ENCODE results near the gene HSD17B11.
"Not testable (repeated sequence)": the region's sequence is repeated elsewhere in the genome, so short reads cannot be mapped to it uniquely, and the experiment has no call there.

The HSD17B11 gene

GRCh38 chr4:87405211-87405820 is 14.3 kb upstream of the HSD17B11 start:
- DNase-seq (ENCODE audit: low read depth, low spot score) = no peak

GRCh38 chr4:87403732-87404131 is 12.7 kb upstream of the HSD17B11 start:
- DNase-seq (ENCODE audit: low read depth, low spot score) = not testable (repeated sequence)

GRCh38 chr4:87399954-87400353 is 9.0 kb upstream of the HSD17B11 start:
- no peak for DNase-seq (ENCODE audit: low read depth, low spot score)

GRCh38 chr4:87399148-87399547 is 8.2 kb upstream of the HSD17B11 start:
- DNase-seq (ENCODE audit: low read depth, low spot score) = no peak

GRCh38 chr4:87395851-87396250 is 4.9 kb upstream of the HSD17B11 start:
- DNase-seq (ENCODE audit: low read depth, low spot score) = not testable (repeated sequence)

- DNase-seq (ENCODE audit: low read depth, low spot score) = not testable (repeated sequence)
These were observed 4.1 kb upstream of the HSD17B11 start for GRCh38 chr4:87395073-87395472.

GRCh38 chr4:87392183-87392582 is 1.2 kb upstream of the HSD17B11 start:
- no peak for DNase-seq (ENCODE audit: low read depth, low spot score)

- no peak for DNase-seq (ENCODE audit: low read depth, low spot score)
These were observed 627 bp upstream of the HSD17B11 start for GRCh38 chr4:87391576-87392054.

- DNase-seq (ENCODE audit: low read depth, low spot score) = no peak
These were observed 467 bp downstream of the HSD17B11 start for GRCh38 chr4:87390551-87390890.

- not testable (repeated sequence) for DNase-seq (ENCODE audit: low read depth, low spot score)
These were observed 933 bp downstream of the HSD17B11 start for GRCh38 chr4:87390055-87390454.

GRCh38 chr4:87388901-87389300 is 2.1 kb downstream of the HSD17B11 start:
- no peak for DNase-seq (ENCODE audit: low read depth, low spot score)

GRCh38 chr4:87387237-87387636 is 3.8 kb downstream of the HSD17B11 start:
- DNase-seq (ENCODE audit: low read depth, low spot score) = no peak

- DNase-seq (ENCODE audit: low read depth, low spot score) = not testable (repeated sequence)
These were observed 6.4 kb downstream of the HSD17B11 start for GRCh38 chr4:87384466-87385132.

GRCh38 chr4:87382931-87383330 is 8.1 kb downstream of the HSD17B11 start:
- no peak for DNase-seq (ENCODE audit: low read depth, low spot score)

- DNase-seq (ENCODE audit: low read depth, low spot score) = no peak
These were observed 8.9 kb downstream of the HSD17B11 start for GRCh38 chr4:87382116-87382515.

- no peak for DNase-seq (ENCODE audit: low read depth, low spot score)
These were observed 13.2 kb downstream of the HSD17B11 start for GRCh38 chr4:87377816-87378215.

GRCh38 chr4:87375719-87376291 is 15.2 kb downstream of the HSD17B11 start:
- peak; percentile 50 for DNase-seq (ENCODE audit: low read depth, low spot score)

GRCh38 chr4:87370068-87370467 is 20.9 kb downstream of the HSD17B11 start:
- no peak for DNase-seq (ENCODE audit: low read depth, low spot score)

GRCh38 chr4:87366521-87367162 is 24.3 kb downstream of the HSD17B11 start:
- DNase-seq (ENCODE audit: low read depth, low spot score) = no peak

- DNase-seq (ENCODE audit: low read depth, low spot score) = no peak
These were observed 25.6 kb downstream of the HSD17B11 start for GRCh38 chr4:87365348-87365747.

GRCh38 chr4:87363552-87363951 is 27.4 kb downstream of the HSD17B11 start:
- DNase-seq (ENCODE audit: low read depth, low spot score) = no peak

- no peak for DNase-seq (ENCODE audit: low read depth, low spot score)
These were observed 30.6 kb downstream of the HSD17B11 start for GRCh38 chr4:87360338-87360935.
